GM10248 (cell line): Measurements from ENCODE around the gene CAMK4.

Source experiments
- CTCF ChIA-PET: fragments of 300-600 bp; sonication (Branson Sonifier 250); formaldehyde crosslinking; extraction: SDS; loops from one replicate; lab custom pipeline; 2021; ENCODE audit warnings: antibody characterized with exemption; lab: Yijun Ruan, JAX
- POLR2A ChIA-PET: fragments of 350-650 bp; sonication (Branson Sonifier 250); formaldehyde crosslinking; extraction: SDS; loops from one replicate; lab custom pipeline; 2020; ENCODE audit warnings: antibody characterized with exemption; lab: Yijun Ruan, JAX
- DNase-seq: peaks from one replicate; pipeline ENCODE4 v3.0.0; 2012; ENCODE audit errors: extremely low spot score
- TF ChIP-seq, protein P1 (sequence below): IDR thresholded peaks from 2 replicates; pipeline ENCODE4 v1.5.1; 2012; ENCODE audit warnings: mild to moderate bottlenecking, low read depth; ENCODE audit errors: extremely low read depth, missing control alignments, control extremely low read depth

CAMK4 gene

DNA sequence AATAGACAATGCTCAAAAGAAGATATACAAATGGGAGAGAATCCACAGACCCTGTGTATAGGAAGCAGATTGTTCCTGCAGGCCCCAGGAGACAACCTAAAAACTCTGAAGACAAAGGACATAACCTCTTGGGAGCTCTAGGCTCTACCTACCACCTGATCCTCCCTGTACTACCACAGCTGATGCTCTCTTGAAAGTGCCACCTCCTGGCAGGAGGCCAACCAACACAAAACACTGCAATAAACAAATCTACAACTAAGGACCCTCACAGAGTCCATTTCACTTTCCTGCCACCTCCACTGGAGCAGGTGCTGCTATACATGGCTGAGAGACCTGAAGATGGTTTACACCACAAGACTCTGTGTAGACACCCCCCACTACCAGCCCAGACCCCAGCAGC is 239.1 kb downstream of the CAMK4 start:
- DNase-seq: no peak

DNA sequence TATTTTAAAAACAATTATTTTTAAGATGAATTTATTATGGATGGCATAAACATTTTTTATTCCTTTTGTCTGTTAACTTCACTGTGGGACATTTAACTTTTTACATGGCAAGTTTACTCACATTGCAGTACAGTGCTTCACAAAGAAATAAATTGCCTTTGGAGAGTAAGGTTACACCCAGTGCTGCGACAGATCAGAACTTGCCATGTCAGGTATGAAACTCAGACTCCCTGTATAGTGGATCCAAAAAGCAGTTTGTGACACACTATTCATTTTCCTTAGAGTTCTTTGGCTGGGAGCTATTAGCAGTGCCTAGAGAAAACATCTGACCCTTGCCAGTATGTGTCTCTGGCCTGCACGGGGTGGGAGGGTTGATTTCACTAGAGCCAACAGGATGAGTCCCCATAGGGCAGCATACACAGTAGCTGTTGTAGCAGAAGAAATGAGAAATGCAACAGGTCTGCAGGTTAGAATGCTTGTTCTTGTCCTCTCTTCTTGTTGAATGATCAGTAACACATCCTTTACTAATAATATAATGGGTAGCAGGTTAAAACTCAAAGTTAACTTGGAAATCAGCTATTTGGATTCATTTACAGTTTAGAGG is 245.2 kb downstream of the CAMK4 start:
- POLR2A ChIA-PET: no interaction called here

More for the DNA sequence above, 239.1 kb downstream of the CAMK4 start:
- CTCF ChIA-PET: no interaction called here
- TF ChIP-seq, protein P1, sequence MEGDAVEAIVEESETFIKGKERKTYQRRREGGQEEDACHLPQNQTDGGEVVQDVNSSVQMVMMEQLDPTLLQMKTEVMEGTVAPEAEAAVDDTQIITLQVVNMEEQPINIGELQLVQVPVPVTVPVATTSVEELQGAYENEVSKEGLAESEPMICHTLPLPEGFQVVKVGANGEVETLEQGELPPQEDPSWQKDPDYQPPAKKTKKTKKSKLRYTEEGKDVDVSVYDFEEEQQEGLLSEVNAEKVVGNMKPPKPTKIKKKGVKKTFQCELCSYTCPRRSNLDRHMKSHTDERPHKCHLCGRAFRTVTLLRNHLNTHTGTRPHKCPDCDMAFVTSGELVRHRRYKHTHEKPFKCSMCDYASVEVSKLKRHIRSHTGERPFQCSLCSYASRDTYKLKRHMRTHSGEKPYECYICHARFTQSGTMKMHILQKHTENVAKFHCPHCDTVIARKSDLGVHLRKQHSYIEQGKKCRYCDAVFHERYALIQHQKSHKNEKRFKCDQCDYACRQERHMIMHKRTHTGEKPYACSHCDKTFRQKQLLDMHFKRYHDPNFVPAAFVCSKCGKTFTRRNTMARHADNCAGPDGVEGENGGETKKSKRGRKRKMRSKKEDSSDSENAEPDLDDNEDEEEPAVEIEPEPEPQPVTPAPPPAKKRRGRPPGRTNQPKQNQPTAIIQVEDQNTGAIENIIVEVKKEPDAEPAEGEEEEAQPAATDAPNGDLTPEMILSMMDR: no peak
- POLR2A ChIA-PET: no interaction called here

DNA sequence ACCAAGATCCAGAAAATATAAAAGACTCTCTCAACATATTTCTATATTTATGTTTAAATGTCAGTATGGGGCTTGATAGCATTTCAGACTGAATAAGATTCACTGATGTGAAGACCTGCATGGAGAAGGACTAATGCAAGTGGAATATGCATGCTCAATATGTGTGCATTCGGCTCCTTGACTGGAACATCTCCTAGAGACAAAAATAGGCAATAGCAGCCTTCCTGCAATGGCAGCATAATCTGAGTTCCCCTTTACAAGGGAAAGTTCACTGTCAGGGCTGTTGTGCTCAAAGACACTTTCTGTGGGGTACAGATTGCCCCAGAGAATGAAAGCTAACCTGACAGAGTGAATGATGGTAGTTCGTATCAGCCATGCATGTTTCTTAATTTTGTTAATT is 245.7 kb downstream of the CAMK4 start:
- ChIA-PET CTCF (interaction anchor here (1.0 to 2.2 kb wide), 5 partner anchors 8 to 15 kb away, joined by 3 to 7 read pairs (median 5); no protein-coding TSS in a partner anchor), POLR2A (no interaction called here)
- DNase-seq: no peak
- TF ChIP-seq, protein P1: no peak

More for the DNA sequence above, 245.2 kb downstream of the CAMK4 start:
- TF ChIP-seq, protein P1: no peak
- DNase-seq: no peak
- CTCF ChIA-PET: interaction anchor here (1.0 to 2.2 kb wide), 5 partner anchors 8 to 16 kb away, joined by 3 to 7 read pairs (median 5); no protein-coding TSS in a partner anchor

DNA sequence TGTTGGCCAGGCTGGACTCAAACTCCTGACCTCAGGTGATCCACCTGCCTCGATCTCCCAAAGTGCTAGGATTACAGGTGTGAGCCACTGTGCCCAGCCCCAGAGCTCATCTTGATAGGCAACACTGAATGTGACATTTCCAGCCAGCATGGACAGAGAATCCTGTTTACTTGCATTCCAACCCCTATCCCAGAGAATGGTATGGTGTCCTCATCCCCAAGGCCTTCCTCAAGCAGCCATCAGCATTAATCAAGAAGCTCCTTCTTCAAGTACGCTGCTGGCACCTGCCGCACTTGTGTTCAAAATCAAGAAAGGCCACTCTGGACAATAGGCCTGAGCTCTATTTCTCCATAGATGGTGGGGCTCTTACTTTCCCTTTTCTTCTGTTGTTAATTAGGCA is 247.9 kb downstream of the CAMK4 start:
- TF ChIP-seq, protein P1: no peak
- ChIA-PET CTCF (interaction anchor here (0.9 to 3.6 kb wide), 8 partner anchors 8 to 315 kb away, joined by 3 to 16 read pairs (median 5); no protein-coding TSS in a partner anchor), POLR2A (interaction anchor here (0.6 kb wide), 1 partner anchor 217 kb away, joined by 3 read pairs; no protein-coding TSS in a partner anchor)
- DNase-seq: no peak

DNA sequence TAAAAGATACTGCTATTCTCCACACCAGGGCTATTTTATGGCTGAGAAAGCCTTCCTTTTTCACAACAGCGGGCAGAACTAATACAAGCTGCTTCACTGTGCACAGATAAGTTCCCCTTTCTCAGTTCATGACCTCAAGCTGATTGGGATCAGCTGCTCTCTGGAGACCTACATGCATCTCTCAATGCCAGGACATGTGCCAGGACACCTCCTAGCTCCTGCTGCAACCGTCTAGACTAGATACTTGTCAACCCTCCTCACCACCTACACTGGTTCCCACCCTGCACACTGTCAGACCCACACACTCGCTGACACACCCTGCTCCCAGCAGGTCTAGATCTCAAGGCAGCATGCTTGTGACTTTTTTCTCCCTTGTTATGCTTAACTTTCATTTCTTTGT is 248.4 kb downstream of the CAMK4 start:
- peak; percentile 10 for DNase-seq
- ChIA-PET POLR2A (interaction anchor here (0.6 kb wide), 1 partner anchor 218 kb away, joined by 3 read pairs; no protein-coding TSS in a partner anchor), CTCF (interaction anchor here (0.8 to 3.6 kb wide), 10 partner anchors 8 to 316 kb away, joined by 3 to 16 read pairs (median 4); no protein-coding TSS in a partner anchor)
- TF ChIP-seq, protein P1: no peak

DNA sequence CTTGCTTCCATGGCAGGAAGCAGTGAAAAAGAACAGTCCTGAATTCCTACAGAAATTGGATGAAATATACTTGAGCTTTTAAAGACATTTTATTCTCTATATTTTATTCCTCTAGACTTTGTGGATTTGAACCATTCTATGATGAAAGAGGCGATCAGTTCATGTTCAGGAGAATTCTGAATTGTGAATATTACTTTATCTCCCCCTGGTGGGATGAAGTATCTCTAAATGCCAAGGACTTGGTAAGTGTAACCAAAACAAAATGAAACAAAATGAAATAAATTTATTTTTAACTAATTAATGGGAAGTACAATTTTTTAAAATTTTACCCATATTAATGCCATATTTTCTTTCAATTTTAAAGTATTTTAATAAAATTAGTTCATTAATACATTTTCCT is 254.1 kb downstream of the CAMK4 start:
- no peak for DNase-seq
- TF ChIP-seq, protein P1: no peak
- POLR2A ChIA-PET: no interaction called here
- CTCF ChIA-PET: interaction anchor here (0.6 to 2.3 kb wide), 3 partner anchors 8 to 320 kb away, joined by 3 to 8 read pairs (median 6); no protein-coding TSS in a partner anchor
